ENCODE data around the gene IWS1.

DNA sequence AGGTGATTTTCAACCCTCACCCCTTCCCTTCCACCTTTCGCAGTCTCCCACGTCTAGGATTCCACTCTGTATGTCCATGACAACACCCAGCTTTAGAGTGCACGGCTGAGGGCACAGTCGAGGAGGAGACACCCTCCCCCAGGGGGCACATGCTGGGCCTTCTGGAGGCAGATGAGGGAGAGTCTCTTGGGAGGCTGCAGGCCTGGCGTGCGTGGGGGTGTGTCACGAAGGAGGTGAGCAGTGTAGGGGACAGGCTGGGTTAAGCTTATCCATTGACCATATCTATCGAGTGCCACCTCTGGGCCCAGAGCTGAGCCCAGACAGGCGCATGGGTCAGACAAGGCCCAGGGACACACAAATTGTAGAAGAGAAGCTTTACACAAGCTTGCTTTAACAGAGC lies 89.2 kb downstream of the IWS1 start:
- no peak for TF ChIP-seq CTCF (conservative IDR thresholded peaks at IDR 0.05 in 1 of 2, IDR thresholded peaks at IDR 0.05 in 1 of 2; ENCODE audit: extremely low read depth in 1 of 2, insufficient read depth in 1 of 2, low read depth in 1 of 2, low read length in 2 of 2)
- TF ChIP-seq EZH2 (IDR thresholded peaks at IDR 0.05; ENCODE audit: borderline replicate concordance, low read length) = no peak
